PC-3 (cell line): ENCODE data around the gene PLPPR1. TPM values are rescaled to one million over a fixed set of nuclear protein-coding genes. Genes with fewer than 3 reads are reported as not detected.

Experiments
- ATAC-seq: fragments of 200-7000 bp; cut with Tn5 transposase; 2 replicates; pipeline ENCODE4 v1.9.1; 2020; ENCODE audit warnings: mild to moderate bottlenecking, moderate library complexity
- BruUV-seq: library from RNA; stranded (reverse); fragments of 400-500 nt; replicated peaks from 2 replicates; lab custom pipeline; 2021; lab: Mats Ljungman, UMichigan
- CTCF ChIA-PET: fragments of 300-600 bp; sonication (Branson Sonifier 250); formaldehyde crosslinking; loops from one replicate; lab custom pipeline; 2022; ENCODE audit warnings: antibody characterized with exemption; lab: Charles Lee
- POLR2A ChIA-PET: fragments of 300-600 bp; sonication (Branson Sonifier 250); formaldehyde crosslinking; loops from one replicate; lab custom pipeline; 2022; ENCODE audit warnings: antibody characterized with exemption; ENCODE audit not compliant: unreplicated experiment; lab: Charles Lee
- DNase-seq: peaks from one replicate; pipeline ENCODE4 v3.0.0-alpha.2; 2015
- H2AFZ ChIP-seq: fragments of 300-600 bp; sonication (generic); 2 replicates; pipeline ENCODE4 v1.6.0; 2016; ENCODE audit warnings: antibody characterized with exemption, low read length
- H3F3A ChIP-seq: fragments of 300-600 bp; sonication (generic); one replicate; pipeline ENCODE4 v1.6.0; 2017; ENCODE audit warnings: antibody characterized with exemption, low read length, control low read depth, mild to moderate bottlenecking; ENCODE audit not compliant: unreplicated experiment
- H3K27ac ChIP-seq: fragments of 300-600 bp; sonication (generic); 2 replicates; pipeline ENCODE4 v1.5.1; 2016; ENCODE audit warnings: mild to moderate bottlenecking, low read length
- H3K27me3 ChIP-seq: fragments of 300-600 bp; sonication (generic); 2 replicates; pipeline ENCODE4 v1.6.1; 2016; ENCODE audit warnings: low read length, mixed read lengths
- H3K36me3 ChIP-seq: fragments of 300-600 bp; sonication (generic); 2 replicates; pipeline ENCODE4 v1.6.1; 2016; ENCODE audit warnings: low read depth, mixed run types, low read length, mixed read lengths
- H3K4me1 ChIP-seq: fragments of 300-600 bp; sonication (generic); 2 replicates; pipeline ENCODE4 v1.5.1; 2016; ENCODE audit warnings: low read length; ENCODE audit not compliant: insufficient read depth
- H3K4me2 ChIP-seq: fragments of 300-600 bp; sonication (generic); 2 replicates; pipeline ENCODE4 v1.6.0; 2016; ENCODE audit warnings: low read length
- H3K4me3 ChIP-seq: fragments of 300-600 bp; sonication (generic); 2 replicates; pipeline ENCODE4 v1.5.1; 2016; ENCODE audit warnings: mild to moderate bottlenecking, low read length, mixed read lengths
- H3K79me2 ChIP-seq: fragments of 300-600 bp; sonication (generic); 2 replicates; pipeline ENCODE4 v1.6.1; 2017; ENCODE audit warnings: low read length, mixed read lengths
- H3K9ac ChIP-seq: fragments of 300-600 bp; sonication (generic); 2 replicates; pipeline ENCODE4 v1.6.0; 2016; ENCODE audit warnings: mild to moderate bottlenecking, low read length
- H3K9me2 ChIP-seq: fragments of 300-600 bp; sonication (generic); replicated peaks from 2 replicates; pipeline ENCODE4 v1.6.1; 2016; ENCODE audit warnings: mixed run types, low read length, mixed read lengths
- H3K9me3 ChIP-seq: fragments of 300-600 bp; sonication (generic); 2 replicates; pipeline ENCODE4 v1.6.1; 2016; ENCODE audit warnings: low read length, mixed read lengths
- H4K20me1 ChIP-seq: fragments of 300-600 bp; sonication (generic); 2 replicates; pipeline ENCODE4 v1.6.1; 2016; ENCODE audit warnings: low read length, mixed read lengths
- EZH2 ChIP-seq: fragments of 300-600 bp; sonication (generic); IDR thresholded peaks from one replicate; pipeline ENCODE4 v1.6.1; 2017; ENCODE audit warnings: antibody characterized with exemption, mild to moderate bottlenecking, low read length; ENCODE audit not compliant: unreplicated experiment
- EZH2phosphoT487 ChIP-seq: fragments of 300-600 bp; sonication (generic); IDR thresholded peaks from 2 replicates; pipeline ENCODE4 v1.6.1; 2018; ENCODE audit warnings: mild to moderate bottlenecking, antibody characterized with exemption, low read length, borderline replicate concordance
- intact Hi-C: fragments of 100-400 bp; cut with micrococcal nuclease; formaldehyde crosslinking; loops from 2 replicates; pipeline ENCODE4 v1.9.0; 2023
- total RNA-seq: library from RNA; depleted of rRNA; stranded (reverse); fragments of >200 nt; gene quantifications from 2 replicates; pipeline ENCODE4 v1.2.3, GENCODE V29; 2014
- TF ChIP-seq, protein P1 (sequence below): fragments of 300-600 bp; sonication (generic); conservative IDR thresholded peaks from 2 replicates; pipeline ENCODE4 v1.5.1; 2017; ENCODE audit warnings: antibody characterized with exemption, low read depth, mild to moderate bottlenecking, low read length

Gene PLPPR1
- total RNA-seq, 1 experiment from 2014 or later = not detected

DNA sequence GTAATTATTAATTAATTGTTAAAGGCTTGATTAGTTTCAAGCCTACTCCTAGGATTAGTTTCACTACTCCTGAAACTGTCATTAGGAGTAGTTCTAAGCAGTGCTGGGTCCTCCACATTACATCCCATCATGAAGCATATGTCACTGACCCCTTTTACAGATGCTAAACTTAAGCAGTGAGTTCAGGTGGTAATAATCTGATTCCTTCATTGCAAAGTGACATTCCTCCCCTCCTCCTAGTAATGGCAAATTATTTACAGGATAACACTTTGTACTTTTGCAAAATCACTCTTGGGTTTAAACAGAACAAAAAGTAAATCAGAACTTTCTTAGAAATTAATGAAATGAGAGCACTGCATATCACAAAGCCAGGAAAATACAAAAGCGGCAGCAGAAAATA lies 303.8 kb downstream of the PLPPR1 start:
- Histone ChIP-seq H3K27me3 (peaks cover 21% of the 10 kb centered on the region; the same call in 1 of the 2 replicates), H4K20me1 (no peaks in the 10 kb centered on the region), H3F3A (no peaks in the 10 kb centered on the region), H3K4me3 (no peak overlapping the region), H3K4me1 (no peaks in the 10 kb centered on the region), H3K9me3 (no peaks in the 10 kb centered on the region), H3K36me3 (no peaks in the 10 kb centered on the region), H3K9me2 (no peaks in the 10 kb centered on the region), H3K4me2 (no peak overlapping the region), H3K79me2 (no peaks in the 10 kb centered on the region), H2AFZ (no peak overlapping the region), H3K9ac (no peak overlapping the region), H3K27ac (no peak overlapping the region)
- DNase-seq (no peak), ATAC-seq (no peak)
- intact Hi-C loops = no loop called here
- CTCF ChIA-PET = no interaction called here
- TF ChIP-seq EZH2 (no peak), EZH2phosphoT487 (no peak)
- TF ChIP-seq, protein P1, sequence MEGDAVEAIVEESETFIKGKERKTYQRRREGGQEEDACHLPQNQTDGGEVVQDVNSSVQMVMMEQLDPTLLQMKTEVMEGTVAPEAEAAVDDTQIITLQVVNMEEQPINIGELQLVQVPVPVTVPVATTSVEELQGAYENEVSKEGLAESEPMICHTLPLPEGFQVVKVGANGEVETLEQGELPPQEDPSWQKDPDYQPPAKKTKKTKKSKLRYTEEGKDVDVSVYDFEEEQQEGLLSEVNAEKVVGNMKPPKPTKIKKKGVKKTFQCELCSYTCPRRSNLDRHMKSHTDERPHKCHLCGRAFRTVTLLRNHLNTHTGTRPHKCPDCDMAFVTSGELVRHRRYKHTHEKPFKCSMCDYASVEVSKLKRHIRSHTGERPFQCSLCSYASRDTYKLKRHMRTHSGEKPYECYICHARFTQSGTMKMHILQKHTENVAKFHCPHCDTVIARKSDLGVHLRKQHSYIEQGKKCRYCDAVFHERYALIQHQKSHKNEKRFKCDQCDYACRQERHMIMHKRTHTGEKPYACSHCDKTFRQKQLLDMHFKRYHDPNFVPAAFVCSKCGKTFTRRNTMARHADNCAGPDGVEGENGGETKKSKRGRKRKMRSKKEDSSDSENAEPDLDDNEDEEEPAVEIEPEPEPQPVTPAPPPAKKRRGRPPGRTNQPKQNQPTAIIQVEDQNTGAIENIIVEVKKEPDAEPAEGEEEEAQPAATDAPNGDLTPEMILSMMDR = no peak
- BruUV-seq = no TSS peak
- POLR2A ChIA-PET = no interaction called here

DNA sequence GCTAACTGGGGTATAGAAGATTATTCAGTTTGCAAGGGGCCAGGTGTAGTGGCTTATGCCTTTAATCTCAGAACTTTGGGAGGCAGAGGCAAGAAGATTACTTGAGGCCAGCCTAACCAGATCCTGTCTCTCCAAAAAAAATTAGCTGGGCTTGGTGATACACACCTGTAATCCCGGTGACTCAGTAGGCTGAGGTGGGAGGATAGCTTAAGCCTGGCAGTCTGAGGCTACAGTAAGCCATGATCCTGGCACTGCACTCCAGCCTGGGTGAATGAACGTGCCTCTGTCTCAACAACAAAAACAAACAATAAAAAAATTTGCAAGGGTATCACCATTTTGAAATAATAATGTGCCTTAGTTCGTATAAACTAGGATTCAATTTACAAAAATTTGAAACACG lies 305.0 kb downstream of the PLPPR1 start:
- peak; percentile 7 for DNase-seq
- BruUV-seq = no TSS peak
- Histone ChIP-seq H3K9ac (no peak overlapping the region), H3K4me2 (no peak overlapping the region), H3K27me3 (peaks cover 21% of the 10 kb centered on the region; the same call in 1 of the 2 replicates), H3K27ac (no peak overlapping the region), H3K79me2 (no peaks in the 10 kb centered on the region), H3F3A (no peaks in the 10 kb centered on the region), H4K20me1 (no peaks in the 10 kb centered on the region), H2AFZ (no peak overlapping the region), H3K4me1 (no peaks in the 10 kb centered on the region), H3K9me2 (no peaks in the 10 kb centered on the region), H3K9me3 (no peaks in the 10 kb centered on the region), H3K36me3 (no peaks in the 10 kb centered on the region), H3K4me3 (no peak overlapping the region)
- POLR2A ChIA-PET = no interaction called here
- TF ChIP-seq EZH2 (no peak), EZH2phosphoT487 (no peak)
- TF ChIP-seq, protein P1 = no peak
- CTCF ChIA-PET = no interaction called here
- no peak for ATAC-seq
- intact Hi-C loops = no loop called here

DNA sequence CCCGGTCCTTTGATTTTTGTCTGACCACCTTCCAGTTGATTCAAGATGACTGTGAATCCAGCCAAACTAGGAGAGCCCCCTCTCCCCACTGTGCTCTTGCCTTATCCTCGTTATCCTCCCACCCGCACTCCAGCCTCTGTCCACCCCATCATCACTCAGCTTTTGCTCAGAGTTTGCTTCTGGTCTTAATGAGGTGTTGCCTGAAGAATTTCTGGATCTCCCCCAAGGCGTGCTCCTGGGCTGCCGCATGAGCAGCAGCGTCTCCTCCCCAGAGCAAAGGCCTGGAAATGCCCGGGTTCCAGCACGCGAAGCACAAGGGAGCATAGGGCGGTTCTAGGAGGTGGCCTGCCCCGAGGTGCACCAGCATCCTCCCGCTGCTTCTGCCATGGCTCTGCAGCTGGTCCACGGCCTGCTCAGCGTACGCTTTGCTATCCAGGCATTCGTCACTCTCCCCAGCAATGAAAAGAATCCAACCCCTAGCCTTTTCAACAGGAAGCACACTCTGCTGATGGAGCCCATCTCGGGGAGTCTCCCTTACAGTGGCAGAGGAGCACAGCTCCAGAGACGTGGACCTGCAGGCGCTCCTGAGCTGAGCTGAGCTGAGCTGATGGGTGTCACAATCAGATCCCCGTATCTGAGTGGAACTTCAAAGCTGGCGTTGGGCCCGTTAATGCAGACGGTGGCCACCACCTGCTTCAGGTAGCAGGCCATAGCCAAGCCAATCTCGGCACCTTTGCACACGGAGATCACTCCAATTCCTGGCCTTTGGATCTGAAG lies 305.6 kb downstream of the PLPPR1 start:
- Histone ChIP-seq H3K9ac (no peak overlapping the region), H3F3A (no peaks in the 10 kb centered on the region), H3K4me2 (no peak overlapping the region), H3K27ac (no peak overlapping the region), H3K36me3 (no peaks in the 10 kb centered on the region), H3K9me2 (no peaks in the 10 kb centered on the region), H3K4me3 (no peak overlapping the region), H2AFZ (no peak overlapping the region), H3K27me3 (peaks cover 21% of the 10 kb centered on the region; the same call in 1 of the 2 replicates), H4K20me1 (no peaks in the 10 kb centered on the region), H3K4me1 (no peaks in the 10 kb centered on the region), H3K79me2 (no peaks in the 10 kb centered on the region), H3K9me3 (no peaks in the 10 kb centered on the region)
- POLR2A ChIA-PET = no interaction called here
- ATAC-seq = no peak
- intact Hi-C loops = no loop called here
- BruUV-seq = no TSS peak
- DNase-seq = no peak
- CTCF ChIA-PET = no interaction called here
- TF ChIP-seq EZH2phosphoT487 (no peak), EZH2 (no peak)
- TF ChIP-seq, protein P1 = no peak
